DND-41 (cell line): Measurements from ENCODE around the gene SPDYA.

Experiments used
- CTCF ChIP-seq: IDR thresholded peaks from 2 replicates; pipeline ENCODE4 v1.5.1; 2012; ENCODE audit warnings: borderline replicate concordance, low read length, moderate library complexity, mild to moderate bottlenecking; ENCODE audit not compliant: poor library complexity, severe bottlenecking; ENCODE audit errors: extremely low read depth
- EZH2 ChIP-seq: IDR thresholded peaks from 3 replicates; pipeline ENCODE4 v1.6.1; 2012; ENCODE audit warnings: borderline replicate concordance, low read depth, mild to moderate bottlenecking, moderate library complexity, low read length, inconsistent platforms; ENCODE audit not compliant: severe bottlenecking

DNA sequence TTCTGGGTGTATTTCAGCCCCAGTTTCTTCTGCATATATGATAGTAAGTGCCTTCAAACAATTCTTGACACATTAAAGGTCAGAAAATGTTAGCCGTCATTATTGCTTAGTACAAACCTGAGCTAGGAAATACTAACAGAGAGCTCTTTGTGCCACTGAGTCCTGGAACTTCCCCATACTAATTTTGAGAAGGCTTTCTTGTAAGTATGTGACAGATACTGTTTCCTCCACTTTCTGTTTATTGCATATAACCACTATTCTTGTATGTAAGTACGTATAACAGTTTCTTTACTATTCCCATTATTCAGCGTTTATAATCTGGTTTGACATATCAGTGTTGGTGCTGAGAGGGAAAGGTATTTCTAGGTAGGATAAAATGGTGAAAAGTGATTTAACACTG is 49.2 kb upstream of the SPDYA start:
- TF ChIP-seq CTCF = no peak
- no peak for TF ChIP-seq EZH2
